Hepatocyte (in vitro differentiated cells): ENCODE data around the gene MEAF6. TPM values are rescaled to one million over a fixed set of nuclear protein-coding genes. Genes with fewer than 3 reads are reported as not detected.
A peak's percentile ranks its signal among the peaks of the same experiment; 100 is the strongest.

Source experiments
- DNase-seq: peaks from one replicate; pipeline ENCODE4 v3.0.0-alpha.2; 2016; ENCODE audit warnings: low spot score
- H2AFZ ChIP-seq: fragments of 200-600 bp; sonication (generic); 2 replicates; pipeline ENCODE4 v1.6.0; 2016; ENCODE audit warnings: antibody characterized with exemption, mild to moderate bottlenecking
- H3K27ac ChIP-seq: fragments of 200-600 bp; sonication (generic); 2 replicates; pipeline ENCODE4 v1.5.1; 2016; ENCODE audit warnings: mild to moderate bottlenecking
- H3K27me3 ChIP-seq: fragments of 200-600 bp; sonication (generic); 2 replicates; pipeline ENCODE4 v1.6.1; 2016
- H3K36me3 ChIP-seq: fragments of 200-600 bp; sonication (generic); replicated peaks from 2 replicates; pipeline ENCODE4 v1.5.1; 2016; ENCODE audit warnings: low read depth; ENCODE audit not compliant: insufficient read depth
- H3K4me1 ChIP-seq: fragments of 200-600 bp; sonication (generic); 2 replicates; pipeline ENCODE4 v1.5.1; 2016; ENCODE audit warnings: mild to moderate bottlenecking, moderate library complexity; ENCODE audit not compliant: insufficient read depth
- H3K4me2 ChIP-seq: fragments of 200-600 bp; sonication (generic); 2 replicates; pipeline ENCODE4 v1.6.0; 2016
- H3K4me3 ChIP-seq: fragments of 200-600 bp; sonication (generic); 2 replicates; pipeline ENCODE4 v1.5.1; 2016; ENCODE audit warnings: mild to moderate bottlenecking
- H3K79me2 ChIP-seq: fragments of 200-600 bp; sonication (generic); 2 replicates; pipeline ENCODE4 v1.6.0; 2017; ENCODE audit warnings: mild to moderate bottlenecking
- H3K9me2 ChIP-seq: fragments of 200-600 bp; sonication (generic); replicated peaks from 2 replicates; pipeline ENCODE4 v1.6.0; 2017; ENCODE audit warnings: mild to moderate bottlenecking; ENCODE audit not compliant: insufficient read depth
- H3K9me3 ChIP-seq: fragments of 200-600 bp; sonication (generic); 2 replicates; pipeline ENCODE4 v1.5.1; 2016; ENCODE audit warnings: low read depth, mild to moderate bottlenecking
- H4K20me1 ChIP-seq: fragments of 200-600 bp; sonication (generic); 2 replicates; pipeline ENCODE4 v1.6.0; 2016; ENCODE audit warnings: mild to moderate bottlenecking; ENCODE audit not compliant: insufficient read depth, poor library complexity, severe bottlenecking
- EZH2 ChIP-seq: fragments of 200-600 bp; sonication (generic); IDR thresholded peaks from 2 replicates; pipeline ENCODE4 v1.6.1; 2016; ENCODE audit warnings: antibody characterized with exemption, mild to moderate bottlenecking, borderline replicate concordance
- EZH2phosphoT487 ChIP-seq: fragments of 200-600 bp; sonication (generic); IDR thresholded peaks from one replicate; pipeline ENCODE4 v1.6.1; 2018; ENCODE audit warnings: antibody characterized with exemption, mild to moderate bottlenecking, low read depth, moderate library complexity; ENCODE audit not compliant: unreplicated experiment, severe bottlenecking
- WGBS: methylation state at CpG from one replicate; pipeline ENCODE4 v1.1.6; 2016; ENCODE audit warnings: low lambda C conversion rate; ENCODE audit errors: missing lambda C conversion rate; 5-methylcytosine and 5-hydroxymethylcytosine counted together
- polyA plus RNA-seq: library from polyadenylated mRNA; unstranded; fragments of >200 nt; fragmentation: Nextera tagmentation; extraction: Ambion mirVana; gene quantifications from 2 replicates; pipeline ENCODE4 v1.2.1, GENCODE V29; 2016
- total RNA-seq: library from RNA; depleted of rRNA; stranded (reverse); fragments of >200 nt; gene quantifications from 2 replicates; pipeline ENCODE4 v1.2.3, GENCODE V29; 2014
- TF ChIP-seq, protein P1 (sequence below): fragments of 200-600 bp; sonication (generic); IDR thresholded peaks from 2 replicates; pipeline ENCODE4 v1.5.1; 2016; ENCODE audit warnings: antibody characterized with exemption, mild to moderate bottlenecking; ENCODE audit not compliant: poor library complexity

MEAF6 gene
- total and polyA plus RNA-seq, 2 experiments from 2014 or later = 46.5 to 74.7 TPM

DNA sequence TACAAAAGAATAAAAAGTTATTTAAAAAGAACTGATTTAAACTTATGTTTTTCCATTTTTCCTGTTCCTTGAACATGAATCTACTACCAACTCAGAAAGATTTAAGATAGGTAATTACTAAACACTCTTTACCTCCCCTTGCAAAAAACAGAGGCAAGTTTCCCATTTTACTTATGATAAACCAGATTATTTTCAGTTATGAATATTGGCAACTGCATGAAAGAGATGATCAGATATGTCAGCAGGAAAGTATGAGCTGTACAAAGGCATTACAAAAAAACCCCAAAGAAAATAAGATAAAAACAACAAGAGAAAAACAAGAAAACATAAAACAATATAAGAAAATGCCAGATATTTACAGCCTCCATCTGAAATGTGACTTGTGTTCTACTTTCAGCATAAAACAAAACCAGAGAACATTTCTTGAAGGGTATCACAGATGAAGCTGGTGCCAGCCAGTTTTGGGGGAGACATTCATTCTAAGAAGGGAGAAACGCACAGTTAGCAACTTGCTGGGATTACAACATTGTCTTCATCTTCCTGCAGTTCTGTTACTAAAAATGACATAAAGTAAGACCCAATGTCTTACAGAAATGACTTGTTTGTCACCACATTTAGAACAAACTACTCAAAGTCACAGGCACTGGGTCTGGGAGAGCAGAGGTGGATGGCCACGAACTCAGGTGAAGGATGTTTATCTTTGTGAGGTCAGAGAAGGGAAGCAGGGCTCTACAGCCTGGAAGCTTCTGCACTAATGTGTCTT lies 21.0 kb downstream of the MEAF6 start:
- Histone ChIP-seq H3K9me3 (no peaks in the 10 kb centered on the region), H3K4me2 (no peak overlapping the region), H3K9me2 (no peaks in the 10 kb centered on the region), H3K4me3 (no peak overlapping the region), H3K27ac (no peak overlapping the region), H3K79me2 (peaks cover 2% of the 10 kb centered on the region), H2AFZ (no peak overlapping the region), H3K36me3 (no peaks in the 10 kb centered on the region), H3K4me1 (no peaks in the 10 kb centered on the region), H3K27me3 (no peaks in the 10 kb centered on the region), H4K20me1 (no peaks in the 10 kb centered on the region)
- 94% methylated on average over 2 of the region's 2 CpGs for WGBS
- no peak for DNase-seq
- TF ChIP-seq EZH2 = no peak

DNA sequence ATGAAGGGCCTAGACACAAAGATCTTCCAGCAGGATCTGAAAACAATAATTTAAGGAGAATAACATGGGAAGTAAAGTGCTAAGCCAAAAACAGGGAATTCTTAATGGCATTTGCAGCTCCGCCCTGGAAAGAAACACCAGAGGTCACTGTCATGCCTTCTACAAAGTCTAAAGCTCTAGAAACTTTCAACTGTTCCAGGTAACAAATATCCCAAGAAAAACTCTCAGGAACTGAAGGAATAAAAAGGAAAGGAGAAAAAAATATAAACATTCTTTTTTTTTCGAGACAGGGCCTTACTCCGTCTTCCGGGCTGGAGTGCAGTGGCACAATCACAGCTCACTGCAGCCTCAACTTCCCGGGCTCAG lies 27.0 kb downstream of the MEAF6 start:
- Histone ChIP-seq H3K9me2 (no peaks in the 10 kb centered on the region), H3K27me3 (no peaks in the 10 kb centered on the region), H3K4me3 (no peak overlapping the region), H2AFZ (no peak overlapping the region), H4K20me1 (no peaks in the 10 kb centered on the region), H3K4me1 (peaks cover 4% of the 10 kb centered on the region), H3K9me3 (no peaks in the 10 kb centered on the region), H3K79me2 (no peaks in the 10 kb centered on the region), H3K27ac (no peak overlapping the region), H3K4me2 (no peak overlapping the region), H3K36me3 (no peaks in the 10 kb centered on the region)
- DNase-seq = no peak
- TF ChIP-seq, protein P1, sequence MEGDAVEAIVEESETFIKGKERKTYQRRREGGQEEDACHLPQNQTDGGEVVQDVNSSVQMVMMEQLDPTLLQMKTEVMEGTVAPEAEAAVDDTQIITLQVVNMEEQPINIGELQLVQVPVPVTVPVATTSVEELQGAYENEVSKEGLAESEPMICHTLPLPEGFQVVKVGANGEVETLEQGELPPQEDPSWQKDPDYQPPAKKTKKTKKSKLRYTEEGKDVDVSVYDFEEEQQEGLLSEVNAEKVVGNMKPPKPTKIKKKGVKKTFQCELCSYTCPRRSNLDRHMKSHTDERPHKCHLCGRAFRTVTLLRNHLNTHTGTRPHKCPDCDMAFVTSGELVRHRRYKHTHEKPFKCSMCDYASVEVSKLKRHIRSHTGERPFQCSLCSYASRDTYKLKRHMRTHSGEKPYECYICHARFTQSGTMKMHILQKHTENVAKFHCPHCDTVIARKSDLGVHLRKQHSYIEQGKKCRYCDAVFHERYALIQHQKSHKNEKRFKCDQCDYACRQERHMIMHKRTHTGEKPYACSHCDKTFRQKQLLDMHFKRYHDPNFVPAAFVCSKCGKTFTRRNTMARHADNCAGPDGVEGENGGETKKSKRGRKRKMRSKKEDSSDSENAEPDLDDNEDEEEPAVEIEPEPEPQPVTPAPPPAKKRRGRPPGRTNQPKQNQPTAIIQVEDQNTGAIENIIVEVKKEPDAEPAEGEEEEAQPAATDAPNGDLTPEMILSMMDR = no peak
- no peak for TF ChIP-seq EZH2phosphoT487
- TF ChIP-seq EZH2 = no peak
- 87% methylated on average over 5 of the region's 5 CpGs for WGBS

DNA sequence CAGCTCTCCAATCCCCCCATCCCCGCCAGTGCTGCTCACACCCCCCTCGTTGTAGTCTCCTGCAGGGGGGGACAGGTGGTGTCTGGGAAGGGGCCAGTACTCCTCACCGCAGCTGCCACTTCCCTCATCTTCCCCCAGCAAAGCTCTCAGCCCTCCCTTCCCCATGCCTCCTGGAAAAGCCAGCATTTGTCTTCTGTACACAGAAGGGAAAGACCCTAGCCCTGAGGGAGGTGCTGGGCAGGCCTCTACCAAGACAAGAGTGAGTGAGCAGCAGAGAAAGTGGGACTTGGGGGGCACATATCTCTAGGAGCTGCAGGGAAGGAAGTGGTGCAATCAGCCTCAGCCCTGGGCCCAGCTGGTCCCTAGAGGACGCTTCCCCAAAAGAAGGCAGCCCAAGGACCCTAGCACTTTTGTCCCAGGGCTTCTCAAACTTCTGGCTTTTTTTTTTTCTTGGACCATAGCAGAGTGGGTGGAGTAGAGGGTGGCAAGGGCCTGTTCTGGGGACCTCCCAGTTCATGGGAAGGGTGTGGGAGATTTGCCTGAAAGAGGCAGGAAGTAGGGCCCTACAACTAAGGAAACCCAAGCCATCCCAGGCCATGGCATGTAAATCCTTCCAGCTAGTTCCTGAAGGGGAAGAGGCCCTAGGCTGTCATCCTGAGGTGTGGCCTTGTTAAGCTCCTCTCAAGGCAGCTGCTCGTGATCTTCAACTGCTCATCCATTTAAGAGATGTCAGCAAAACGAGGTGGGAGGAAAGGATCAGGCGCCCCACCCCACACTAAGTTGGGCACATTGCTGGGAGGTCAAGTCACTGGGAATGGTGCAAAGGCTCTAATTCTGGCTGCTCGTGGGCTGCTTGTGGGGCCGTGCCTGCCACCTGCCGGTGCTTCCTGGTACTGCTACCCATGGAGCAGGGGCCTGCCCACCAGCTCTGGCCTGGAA lies 27.6 kb downstream of the MEAF6 start:
- Histone ChIP-seq H3K27ac (peak overlapping the region; percentile 57), H3K79me2 (no peaks in the 10 kb centered on the region), H3K4me2 (no peak overlapping the region), H3K9me3 (no peaks in the 10 kb centered on the region), H4K20me1 (no peaks in the 10 kb centered on the region), H3K4me3 (no peak overlapping the region), H2AFZ (no peak overlapping the region), H3K9me2 (no peaks in the 10 kb centered on the region), H3K27me3 (no peaks in the 10 kb centered on the region), H3K36me3 (no peaks in the 10 kb centered on the region), H3K4me1 (peaks cover 4% of the 10 kb centered on the region)
- TF ChIP-seq EZH2phosphoT487 (no peak), EZH2 (no peak)
- TF ChIP-seq, protein P1 = peak; percentile 94
- DNase-seq = peak; percentile 85
- WGBS = 36% methylated on average over 10 of the region's 10 CpGs
